Endothelial cell of umbilical vein (primary cell): Measurements from ENCODE around the gene GULP1.

Experiments used
- CTCF ChIP-seq, 2 donors: IDR thresholded peaks; 1 replicate in 1 of 2; 2 replicates in 1 of 2; pipeline ENCODE4 v1.5.1; 2011; ENCODE audit warnings: low read length in 2 of 2, mild to moderate bottlenecking in 2 of 2, moderate library complexity in 2 of 2, control low read depth in 1 of 2, inconsistent platforms in 1 of 2, low read depth in 1 of 2; ENCODE audit not compliant: insufficient read depth in 1 of 2; ENCODE audit errors: extremely low read depth in 1 of 2
- EZH2 ChIP-seq: IDR thresholded peaks from 2 replicates; pipeline ENCODE4 v1.6.1; 2012; ENCODE audit warnings: borderline replicate concordance, low read depth, mild to moderate bottlenecking, moderate library complexity, low read length, inconsistent platforms; ENCODE audit not compliant: severe bottlenecking
- JUN ChIP-seq: IDR thresholded peaks from 2 replicates; pipeline ENCODE4 v1.6.1; 2011; ENCODE audit warnings: borderline replicate concordance, low read depth; ENCODE audit not compliant: insufficient read length, insufficient read depth
- MAX ChIP-seq: IDR thresholded peaks from 2 replicates; pipeline ENCODE4 v1.6.1; 2011; ENCODE audit not compliant: insufficient read depth, insufficient read length
- MYC ChIP-seq: IDR thresholded peaks from one replicate; pipeline ENCODE4 v1.6.1; 2011; ENCODE audit warnings: mild to moderate bottlenecking, low read depth, low read length
- POLR2A ChIP-seq: IDR thresholded peaks from 2 replicates; pipeline ENCODE4 v1.6.1; 2012; ENCODE audit warnings: low read depth, mild to moderate bottlenecking, control low read depth, low read length
- POLR2AphosphoS5 ChIP-seq: IDR thresholded peaks from 2 replicates; pipeline ENCODE4 v1.6.1; 2012; ENCODE audit warnings: low read depth, mild to moderate bottlenecking, control low read depth, low read length, moderate library complexity; ENCODE audit not compliant: insufficient read depth

DNA sequence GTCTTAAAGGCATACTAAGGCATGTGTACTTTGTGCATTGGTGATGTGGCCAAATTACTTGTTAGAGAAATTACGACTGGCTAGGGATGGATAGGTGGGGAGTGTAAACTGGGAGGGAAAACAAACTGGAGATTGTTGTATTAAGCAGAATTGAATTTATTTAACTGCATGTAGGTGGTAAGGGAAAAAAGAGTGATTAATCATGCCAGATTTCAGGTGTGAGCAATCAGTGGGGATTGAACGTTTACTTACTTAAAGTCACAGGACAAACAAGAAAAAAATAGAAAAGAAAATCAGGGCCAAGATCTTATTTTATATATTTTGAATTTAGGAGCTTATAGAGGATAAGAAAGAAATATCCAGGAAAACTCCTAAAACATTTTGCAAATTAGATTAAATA is 88.6 kb downstream of the GULP1 start:
- TF ChIP-seq CTCF (IDR thresholded peaks at IDR 0.05; ENCODE audit: extremely low read depth in 1 of 2, insufficient read depth in 1 of 2, low read depth in 1 of 2, low read length in 2 of 2) (no peak), EZH2 (no peak), POLR2A (no peak), POLR2AphosphoS5 (no peak), MYC (no peak), MAX (no peak), JUN (no peak)
